IMR-90 (cell line): Measurements from ENCODE around the gene SERF2. TPM values are rescaled to one million over a fixed set of nuclear protein-coding genes. Genes with fewer than 3 reads are reported as not detected.
"Not testable (repeated sequence)": the region's sequence is repeated elsewhere in the genome, so short reads cannot be mapped to it uniquely, and the experiment has no call there.

Source experiments
- ATAC-seq: fragments of 200-7000 bp; cut with Tn5 transposase; 2 replicates; pipeline ENCODE4 v1.9.1; 2020; ENCODE audit warnings: low read depth, mild to moderate bottlenecking, moderate library complexity
- BruUV-seq: library from RNA; stranded (reverse); fragments of 400-500 nt; replicated peaks from 2 replicates; lab custom pipeline; 2021; lab: Mats Ljungman, UMichigan
- CTCF ChIA-PET: fragments of 300-600 bp; formaldehyde crosslinking; extraction: SDS; loops from one replicate; lab custom pipeline; 2021; ENCODE audit warnings: antibody characterized with exemption; lab: Yijun Ruan, JAX
- POLR2A ChIA-PET: fragments of 300-600 bp; sonication (Branson Sonifier 250); formaldehyde crosslinking; loops from one replicate; lab custom pipeline; 2022; ENCODE audit warnings: antibody characterized with exemption; ENCODE audit not compliant: unreplicated experiment; lab: Charles Lee
- DNase-seq: peaks from one replicate; pipeline ENCODE4 v3.0.0; 2013
- H2AFZ ChIP-seq: replicated peaks from 2 replicates; pipeline ENCODE3; 2013; ENCODE audit warnings: low read length, mild to moderate bottlenecking; ENCODE audit not compliant: poor library complexity
- H2AK5ac ChIP-seq: 2 replicates; pipeline ENCODE4 v1.6.1; 2013; ENCODE audit warnings: low read depth, low read length, inconsistent platforms
- H2AK9ac ChIP-seq: replicated peaks from 2 replicates; pipeline ENCODE3; 2013; ENCODE audit warnings: mild to moderate bottlenecking, low read depth, low read length, moderate library complexity; ENCODE audit not compliant: poor library complexity
- H2BK120ac ChIP-seq: 2 replicates; pipeline ENCODE4 v1.6.1; 2013; ENCODE audit warnings: low read depth, low read length, inconsistent platforms
- H2BK15ac ChIP-seq: 3 replicates; pipeline ENCODE4 v1.6.1; 2013; ENCODE audit warnings: low read depth, low read length, inconsistent platforms
- H2BK20ac ChIP-seq: 2 replicates; pipeline ENCODE4 v1.6.1; 2013; ENCODE audit warnings: low read depth, mild to moderate bottlenecking, inconsistent platforms, low read length, moderate library complexity
- H2BK5ac ChIP-seq: 2 replicates; pipeline ENCODE4 v1.6.1; 2013; ENCODE audit warnings: mild to moderate bottlenecking, low read depth, low read length, inconsistent platforms; ENCODE audit not compliant: poor library complexity, severe bottlenecking
- H3K14ac ChIP-seq: replicated peaks from 2 replicates; pipeline ENCODE4 v1.6.1; 2013; ENCODE audit warnings: low read depth, low read length, inconsistent platforms
- H3K18ac ChIP-seq: 2 replicates; pipeline ENCODE4 v1.6.1; 2013; ENCODE audit warnings: low read depth, low read length, control low read depth
- H3K23ac ChIP-seq: 2 replicates; pipeline ENCODE4 v1.6.1; 2013; ENCODE audit warnings: low read depth, low read length, inconsistent platforms
- H3K27ac ChIP-seq: 2 replicates; pipeline ENCODE4 v1.5.1; 2013; ENCODE audit warnings: mild to moderate bottlenecking, control low read depth, low read length; ENCODE audit not compliant: insufficient read depth
- H3K27me3 ChIP-seq: 2 replicates; pipeline ENCODE4 v1.6.1; 2013; ENCODE audit warnings: low read length; ENCODE audit not compliant: control insufficient read depth, insufficient read depth
- H3K36me3 ChIP-seq: 2 replicates; pipeline ENCODE4 v1.6.1; 2013; ENCODE audit warnings: low read length, mixed read lengths; ENCODE audit not compliant: control insufficient read depth, insufficient read depth
- H3K4ac ChIP-seq: 2 replicates; pipeline ENCODE4 v1.6.1; 2013; ENCODE audit warnings: low read depth, low read length, inconsistent platforms
- H3K4me1 ChIP-seq: 2 replicates; pipeline ENCODE4 v1.6.1; 2013; ENCODE audit warnings: low read length, mixed read lengths; ENCODE audit not compliant: control insufficient read depth, insufficient read depth
- H3K4me2 ChIP-seq: 2 replicates; pipeline ENCODE4 v1.6.1; 2013; ENCODE audit warnings: low read depth, mild to moderate bottlenecking, control low read depth, low read length, moderate library complexity
- H3K4me3 ChIP-seq: 2 replicates; pipeline ENCODE4 v1.5.1; 2013; ENCODE audit warnings: low read depth, mild to moderate bottlenecking, control low read depth, low read length, moderate library complexity; ENCODE audit not compliant: insufficient read depth
- H3K56ac ChIP-seq: 2 replicates; pipeline ENCODE4 v1.6.1; 2013; ENCODE audit warnings: low read length, inconsistent platforms; ENCODE audit not compliant: insufficient read depth; ENCODE audit errors: extremely low read depth
- H3K79me1 ChIP-seq, 2 experiments: 2 replicates each; pipeline ENCODE4 v1.6.1; 2013; ENCODE audit warnings: low read length in 2 of 2, inconsistent platforms in 1 of 2, low read depth in 1 of 2
- H3K9ac ChIP-seq: 2 replicates; pipeline ENCODE4 v1.6.1; 2013; ENCODE audit warnings: low read depth, low read length, control low read depth
- H3K9me1 ChIP-seq: 2 replicates; pipeline ENCODE4 v1.6.1; 2013; ENCODE audit warnings: low read length, inconsistent platforms; ENCODE audit not compliant: insufficient read depth
- H3K9me3 ChIP-seq: 2 replicates; pipeline ENCODE4 v1.6.1; 2013; ENCODE audit warnings: low read length; ENCODE audit not compliant: control insufficient read depth, insufficient read depth
- H4K20me1 ChIP-seq: 2 replicates; pipeline ENCODE4 v1.6.1; 2013; ENCODE audit warnings: low read length, inconsistent platforms; ENCODE audit not compliant: insufficient read depth
- H4K5ac ChIP-seq: 2 replicates; pipeline ENCODE4 v1.6.1; 2013; ENCODE audit warnings: mild to moderate bottlenecking, low read depth, low read length, control low read depth
- H4K8ac ChIP-seq, 2 experiments: 2 replicates each; pipeline ENCODE4 v1.6.1; 2013; ENCODE audit warnings: low read depth in 2 of 2, low read length in 2 of 2, control low read depth in 1 of 2, inconsistent platforms in 1 of 2
- H4K91ac ChIP-seq: 2 replicates; pipeline ENCODE4 v1.6.1; 2013; ENCODE audit warnings: low read depth, low read length, inconsistent platforms; ENCODE audit not compliant: insufficient read depth
- WGBS, 2 experiments: methylation state at CpG; one replicate each; pipeline versions ENCODE4 v1.1.5 to v1.1.7; 2013; ENCODE audit warnings: missing lambda C conversion rate in 2 of 2; ENCODE audit not compliant: insufficient read length in 1 of 2; ENCODE audit errors: extremely low coverage in 2 of 2; 5-methylcytosine and 5-hydroxymethylcytosine counted together
- dilution Hi-C: fragments of 300-500 bp; cut with HindIII; formaldehyde crosslinking; loops from one replicate; pipeline ENCODE4 v1.14.3; 2018; ENCODE audit warnings: low sequenced_read_pairs; ENCODE audit not compliant: unreplicated experiment
- in situ Hi-C: fragments of 300-500 bp; cut with MboI; formaldehyde crosslinking; loops from 3 replicates; pipeline ENCODE4 v1.14.3; 2019; ENCODE audit warnings: low sequenced_read_pairs, inconsistent platforms, mixed read lengths
- intact Hi-C: fragments of 100-400 bp; cut with micrococcal nuclease; formaldehyde crosslinking; loops from 2 replicates; pipeline ENCODE4 v1.10.0; 2022
- polyA plus RNA-seq, 3 experiments: library from polyadenylated mRNA; depleted of rRNA; stranded (reverse); fragments of >200 nt; gene quantifications; 2 replicates each; pipeline ENCODE4 v1.2.3, GENCODE V29; 2012; ENCODE audit warnings: low replicate concordance in 1 of 3
- total RNA-seq: library from RNA; depleted of rRNA; stranded (reverse); fragments of >200 nt; gene quantifications from 2 replicates; pipeline ENCODE4 v1.2.3, GENCODE V29; 2012

SERF2 gene
- total and polyA plus RNA-seq, 2 of the 4 experiments (the other 2 are of a cell fraction): 526 to 2,187 TPM

- intact Hi-C loops, H2BK5ac ChIP-seq, ATAC-seq, H3K56ac ChIP-seq, H3K9me3 ChIP-seq, H3K36me3 ChIP-seq, dilution Hi-C loops, H3K23ac ChIP-seq, H4K20me1 ChIP-seq, in situ Hi-C loops, BruUV-seq, H3K14ac ChIP-seq, H3K27me3 ChIP-seq, DNase-seq, H2AFZ ChIP-seq, H3K9me1 ChIP-seq, H3K18ac ChIP-seq, H4K91ac ChIP-seq, H3K4me3 ChIP-seq, H2BK120ac ChIP-seq, H2AK9ac ChIP-seq, H3K27ac ChIP-seq, H2BK15ac ChIP-seq, H3K4me1 ChIP-seq, H4K5ac ChIP-seq, H2AK5ac ChIP-seq, POLR2A ChIA-PET, H3K4ac ChIP-seq, H3K4me2 ChIP-seq, H3K9ac ChIP-seq, H2BK20ac ChIP-seq, H4K8ac ChIP-seq: not testable (repeated sequence)
- 100% methylated on average over 4 of the region's 14 CpGs; no CpG with 5 or more reads in 1 of the 2 experiments for WGBS, 2 experiments
- peaks cover 0 to 39% of the 10 kb centered on the region in 2 experiments; a peak in 3 of 4 replicates for H3K79me1 ChIP-seq
- CTCF ChIA-PET: interaction anchor here (0.7 kb wide), 1 partner anchor 178 kb away, joined by 3 read pairs; no protein-coding TSS in a partner anchor
Observed at GRCh38 chr15:43831519-43832052, 39.5 kb downstream of the SERF2 start.

DNA sequence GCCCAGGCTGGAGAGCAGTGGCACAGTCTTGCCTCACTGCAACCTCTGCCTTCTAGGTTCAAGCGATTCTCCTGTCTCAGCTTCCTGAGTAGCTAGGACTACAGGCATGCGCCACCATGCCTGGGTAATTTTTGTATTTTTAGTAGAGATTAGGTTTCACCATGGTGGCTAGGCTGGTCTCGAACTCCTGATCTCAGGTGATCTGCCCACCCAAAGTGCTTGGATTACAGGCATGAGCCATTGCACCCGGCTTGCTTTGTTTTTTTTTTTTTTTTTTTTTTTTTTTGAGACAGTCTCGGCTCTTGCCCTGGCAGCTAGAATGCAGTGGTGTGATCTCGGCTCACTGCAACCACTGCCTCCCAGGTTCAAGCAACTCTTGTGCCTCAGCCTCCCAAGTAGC, 40.4 kb downstream of the SERF2 start:
- H3K27me3 ChIP-seq, DNase-seq, H2AK5ac ChIP-seq, H3K4me2 ChIP-seq, H3K56ac ChIP-seq, H2BK15ac ChIP-seq, H3K27ac ChIP-seq, H3K4me3 ChIP-seq, H3K9ac ChIP-seq, H4K91ac ChIP-seq, H3K4ac ChIP-seq, H3K36me3 ChIP-seq, H2BK120ac ChIP-seq, H3K4me1 ChIP-seq, H3K9me1 ChIP-seq, H2BK20ac ChIP-seq, H3K18ac ChIP-seq, H4K20me1 ChIP-seq, H3K14ac ChIP-seq, ATAC-seq, H2AFZ ChIP-seq, intact Hi-C loops, BruUV-seq, H2BK5ac ChIP-seq, POLR2A ChIA-PET, H2AK9ac ChIP-seq, H3K9me3 ChIP-seq, dilution Hi-C loops, in situ Hi-C loops, H4K5ac ChIP-seq, CTCF ChIA-PET, H3K23ac ChIP-seq: not testable (repeated sequence)
- H4K8ac ChIP-seq: peak overlapping the region in 1 of 2 experiments; percentile 66; a peak in 1 of 4 replicates
- peaks cover 0 to 35% of the 10 kb centered on the region in 2 experiments; a peak in 3 of 4 replicates for H3K79me1 ChIP-seq
- no CpG with 5 or more reads among the region's 6 CpGs for WGBS, 2 experiments
